Measurements from ENCODE around the gene PTPRU.

DNA sequence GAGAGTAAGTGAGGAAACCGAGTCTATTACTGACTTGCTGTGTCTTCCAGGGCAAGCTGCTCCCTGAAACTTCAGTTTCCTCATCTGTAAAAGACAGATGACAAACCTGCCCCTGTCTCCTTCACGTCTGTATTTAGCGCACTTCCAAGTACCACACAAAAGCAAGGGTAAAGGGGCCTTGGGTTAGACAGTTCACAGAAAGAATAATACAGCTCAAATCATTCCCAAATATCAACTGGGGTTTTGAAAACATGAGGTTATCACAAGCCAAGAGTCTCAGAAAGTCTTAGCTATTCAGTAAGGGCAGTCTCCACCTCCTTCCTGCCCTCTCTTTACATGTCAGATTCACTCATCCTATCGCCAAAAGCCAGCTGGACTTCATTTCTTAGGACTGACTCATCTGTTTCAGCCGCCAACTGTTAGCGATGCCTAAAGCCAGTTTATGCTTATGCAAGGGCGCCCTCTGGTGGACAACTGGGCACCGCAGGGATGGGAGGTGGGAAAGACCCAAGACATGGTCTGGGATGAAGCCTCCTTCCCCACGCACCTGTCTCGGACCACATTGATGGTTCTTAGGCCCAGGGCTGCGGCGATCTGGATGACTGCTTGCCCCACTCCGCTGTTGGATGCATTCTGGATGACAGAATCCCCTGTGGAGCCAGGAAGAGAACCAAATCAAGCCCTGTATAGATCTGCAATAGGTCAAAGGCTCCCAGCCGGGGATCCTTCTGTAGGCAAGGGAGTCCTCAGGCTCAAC lies 33.6 kb upstream of the PTPRU start:
- peak; percentile 98 for TF ChIP-seq CTCF (conservative IDR thresholded peaks at IDR 0.05; ENCODE audit: low read depth, low read length)
- TF ChIP-seq EZH2 (IDR thresholded peaks at IDR 0.05; ENCODE audit: borderline replicate concordance, low read depth, low read length, poor library complexity, severe bottlenecking): no peak

All from A673 (cell line).